Natural killer cell (primary cell): Measurements from ENCODE around the gene PAPSS2. TPM values are rescaled to one million over a fixed set of nuclear protein-coding genes. Genes with fewer than 3 reads are reported as not detected.

Experiments used
- ATAC-seq, 3 donors: fragments of 150-1000 bp in 2 of 3; fragments of 200-7000 bp in 1 of 3; cut with Tn5 transposase; 1 replicate in 1 of 3; 2 replicates in 2 of 3; pipeline ENCODE4 v1.10.0; 2021; ENCODE audit warnings: mild to moderate bottlenecking in 2 of 3, moderate library complexity in 2 of 3
- DNase-seq, 2 donors: peaks; one replicate each; pipeline versions ENCODE4 v3.0.0 to v3.0.0-alpha.2; 2013 to 2021; ENCODE audit warnings: mixed read lengths in 1 of 2
- H3K27ac ChIP-seq: one replicate; pipeline ENCODE4 v1.5.1; 2013; ENCODE audit warnings: mild to moderate bottlenecking, low read length
- H3K27me3 ChIP-seq: one replicate; pipeline ENCODE4 v1.6.1; 2013; ENCODE audit warnings: low read length; ENCODE audit not compliant: control insufficient read depth, insufficient read depth
- H3K36me3 ChIP-seq: one replicate; pipeline ENCODE4 v1.6.1; 2013; ENCODE audit warnings: low read length; ENCODE audit not compliant: control insufficient read depth, insufficient read depth
- H3K4me1 ChIP-seq: one replicate; pipeline ENCODE4 v1.6.1; 2013; ENCODE audit warnings: low read length; ENCODE audit not compliant: control insufficient read depth, insufficient read depth
- H3K4me3 ChIP-seq: one replicate; pipeline ENCODE4 v1.5.1; 2013; ENCODE audit warnings: low read length
- H3K9me3 ChIP-seq: one replicate; pipeline ENCODE4 v1.6.1; 2013; ENCODE audit warnings: low read length; ENCODE audit not compliant: control insufficient read depth, insufficient read depth
- H3K27ac Mint-ChIP-seq, 2 donors: one replicate each; pipeline ENCODE4 v1.8.0; 2022; ENCODE audit warnings: mild to moderate bottlenecking in 2 of 2, mixed read lengths in 2 of 2, moderate library complexity in 1 of 2
- H3K27me3 Mint-ChIP-seq, 2 donors: one replicate each; pipeline ENCODE4 v1.8.0; 2022; ENCODE audit warnings: low read depth in 2 of 2, mixed read lengths in 2 of 2
- H3K36me3 Mint-ChIP-seq: one replicate; pipeline ENCODE4 v1.8.0; 2022; ENCODE audit warnings: mixed read lengths
- H3K4me1 Mint-ChIP-seq, 2 donors: one replicate each; pipeline ENCODE4 v1.8.0; 2022; ENCODE audit warnings: mixed read lengths in 2 of 2
- H3K4me3 Mint-ChIP-seq: one replicate; pipeline ENCODE4 v1.8.0; 2022; ENCODE audit warnings: mild to moderate bottlenecking, moderate library complexity, mixed read lengths
- H3K9me3 Mint-ChIP-seq, 2 donors: one replicate each; pipeline ENCODE4 v1.8.0; 2022; ENCODE audit warnings: mixed read lengths in 2 of 2
- CTCF ChIP-seq: fragments of 200-600 bp; IDR thresholded peaks from one replicate; pipeline ENCODE4 v1.8.0; 2022; ENCODE audit warnings: antibody characterized with exemption
- whole genome bisulfite sequencing: methylation state at CpG from one replicate; pipeline ENCODE4 v1.1.7; 2013; ENCODE audit warnings: missing lambda C conversion rate; ENCODE audit not compliant: insufficient coverage; 5-methylcytosine and 5-hydroxymethylcytosine counted together
- intact Hi-C: fragments of 100-400 bp; cut with micrococcal nuclease; formaldehyde crosslinking; loops from one replicate; pipeline ENCODE4 v1.14.2; 2022
- total RNA-seq, 4 donors: library from RNA; stranded (reverse); fragments of 120-200 nt in 1 of 4; gene quantifications; one replicate each; pipeline versions ENCODE4 v1.2.3 to v1.2.4, GENCODE V29; 2013 to 2022

The PAPSS2 gene
- total RNA-seq, 3 donors from 2014 or later (not counting 1 experiment from before 2014, with no cell fraction given) = 0.13 to 1.1 TPM; not detected in 1

- WGBS = 92% methylated on average over 3 of the region's 3 CpGs
- no peaks in the 10 kb centered on the region for H3K9me3 ChIP-seq
- no peak overlapping the region for H3K4me3 Mint-ChIP-seq
- DNase-seq (no peak), ATAC-seq (no peak)
- H3K4me3 ChIP-seq = no peak overlapping the region
- H3K27me3 ChIP-seq = no peaks in the 10 kb centered on the region
- no peaks in the 10 kb centered on the region for H3K36me3 ChIP-seq
- peaks cover 7 to 9% of the 10 kb centered on the region in 2 donors for H3K4me1 Mint-ChIP-seq
- no peaks in the 10 kb centered on the region for H3K4me1 ChIP-seq
- no peaks in the 10 kb centered on the region for H3K9me3 Mint-ChIP-seq
- H3K27me3 Mint-ChIP-seq = no peaks in the 10 kb centered on the region
- H3K36me3 Mint-ChIP-seq = no peaks in the 10 kb centered on the region
- no peak for TF ChIP-seq CTCF
- no peak overlapping the region for H3K27ac Mint-ChIP-seq
- intact Hi-C loops = no loop called here
- no peak overlapping the region for H3K27ac ChIP-seq
Measured at GRCh38 chr10:87636313-87636915, 23.3 kb upstream of the PAPSS2 start.

- no peak overlapping the region for H3K4me3 ChIP-seq
- no peak overlapping the region for H3K27ac Mint-ChIP-seq
- H3K27ac ChIP-seq = no peak overlapping the region
- H3K36me3 ChIP-seq = no peaks in the 10 kb centered on the region
- no peak overlapping the region for H3K4me3 Mint-ChIP-seq
- peaks cover 7 to 9% of the 10 kb centered on the region in 2 donors for H3K4me1 Mint-ChIP-seq
- no peaks in the 10 kb centered on the region for H3K9me3 ChIP-seq
- no peaks in the 10 kb centered on the region for H3K36me3 Mint-ChIP-seq
- no peaks in the 10 kb centered on the region for H3K27me3 Mint-ChIP-seq
- WGBS = 93% methylated on average over 3 of the region's 3 CpGs
- ATAC-seq = no peak
- H3K9me3 Mint-ChIP-seq = no peaks in the 10 kb centered on the region
- no peaks in the 10 kb centered on the region for H3K27me3 ChIP-seq
- no peak for DNase-seq
- H3K4me1 ChIP-seq = no peaks in the 10 kb centered on the region
- no peak for TF ChIP-seq CTCF
- intact Hi-C loops = no loop called here
Measured at GRCh38 chr10:87639493-87639892, 20.2 kb upstream of the PAPSS2 start.

- no peaks in the 10 kb centered on the region for H3K4me1 ChIP-seq
- ATAC-seq (no peak), DNase-seq (no peak)
- intact Hi-C loops = no loop called here
- no peaks in the 10 kb centered on the region for H3K9me3 Mint-ChIP-seq
- TF ChIP-seq CTCF = no peak
- no peaks in the 10 kb centered on the region for H3K36me3 ChIP-seq
- no peaks in the 10 kb centered on the region for H3K27me3 Mint-ChIP-seq
- H3K27me3 ChIP-seq = no peaks in the 10 kb centered on the region
- no peaks in the 10 kb centered on the region for H3K36me3 Mint-ChIP-seq
- no peak overlapping the region for H3K27ac ChIP-seq
- H3K27ac Mint-ChIP-seq = no peak overlapping the region
- H3K4me3 ChIP-seq = no peak overlapping the region
- peaks cover 7 to 9% of the 10 kb centered on the region in 2 donors for H3K4me1 Mint-ChIP-seq
- H3K9me3 ChIP-seq = no peaks in the 10 kb centered on the region
- H3K4me3 Mint-ChIP-seq = no peak overlapping the region
Measured at GRCh38 chr10:87640043-87640442, 19.6 kb upstream of the PAPSS2 start.

GRCh38 chr10:87642486-87642885, 17.2 kb upstream of the PAPSS2 start:
- Mint-ChIP-seq H3K9me3 (no peaks in the 10 kb centered on the region), H3K27me3 (no peaks in the 10 kb centered on the region), H3K27ac (no peak overlapping the region), H3K36me3 (no peaks in the 10 kb centered on the region), H3K4me1 (no peaks in the 10 kb centered on the region), H3K4me3 (no peak overlapping the region)
- no peak for DNase-seq
- Histone ChIP-seq H3K4me1 (no peaks in the 10 kb centered on the region), H3K36me3 (no peaks in the 10 kb centered on the region), H3K9me3 (no peaks in the 10 kb centered on the region), H3K27me3 (no peaks in the 10 kb centered on the region), H3K4me3 (no peak overlapping the region), H3K27ac (no peak overlapping the region)
- intact Hi-C loops = no loop called here
- ATAC-seq = no peak
- no peak for TF ChIP-seq CTCF
- WGBS = 94% methylated on average over 11 of the region's 11 CpGs
